Frontal cortex (tissue), 4 donors: ENCODE data around the gene AEN. TPM values are rescaled to one million over a fixed set of nuclear protein-coding genes. Genes with fewer than 3 reads are reported as not detected.
"Not testable (repeated sequence)": the region's sequence is repeated elsewhere in the genome, so short reads cannot be mapped to it uniquely, and the experiment has no call there.

Source experiments
- DNase-seq, 2 donors: peaks; one replicate each; pipeline ENCODE4 v3.0.0; 2012; ENCODE audit warnings: low spot score in 2 of 2
- FAIRE-seq: peaks from 2 replicates; lab custom pipeline; 2012; peaks lifted over from hg19 to GRCh38; lab: Jason Lieb, UNC
- total RNA-seq: library from RNA; depleted of rRNA; stranded (reverse); fragments of >200 nt; gene quantifications from one replicate; pipeline ENCODE4 v1.2.3, GENCODE V29; 2014
- donor health status: control.
- donor health status: control.
- donor health status: control.

Gene AEN
- total RNA-seq, 1 donor from 2014 or later = 4.5 TPM

DNA sequence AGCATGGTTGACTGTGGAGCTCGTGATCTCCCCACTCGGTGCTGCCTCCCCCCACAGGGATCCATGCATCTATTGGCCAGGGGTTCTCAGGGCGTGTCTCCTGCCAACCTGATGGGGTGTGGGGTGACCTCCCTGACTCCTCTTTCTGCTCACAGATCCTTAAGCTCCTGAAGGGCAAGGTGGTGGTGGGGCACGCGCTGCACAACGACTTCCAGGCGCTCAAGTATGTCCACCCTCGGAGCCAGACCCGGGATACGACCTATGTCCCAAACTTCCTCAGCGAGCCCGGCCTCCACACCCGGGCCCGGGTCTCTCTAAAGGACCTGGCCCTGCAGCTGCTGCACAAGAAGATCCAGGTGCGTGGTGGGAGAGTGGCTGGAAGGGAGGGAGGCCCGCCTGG is 7.9 kb downstream of the AEN start:
- FAIRE-seq (no peak), DNase-seq (no peak)

DNA sequence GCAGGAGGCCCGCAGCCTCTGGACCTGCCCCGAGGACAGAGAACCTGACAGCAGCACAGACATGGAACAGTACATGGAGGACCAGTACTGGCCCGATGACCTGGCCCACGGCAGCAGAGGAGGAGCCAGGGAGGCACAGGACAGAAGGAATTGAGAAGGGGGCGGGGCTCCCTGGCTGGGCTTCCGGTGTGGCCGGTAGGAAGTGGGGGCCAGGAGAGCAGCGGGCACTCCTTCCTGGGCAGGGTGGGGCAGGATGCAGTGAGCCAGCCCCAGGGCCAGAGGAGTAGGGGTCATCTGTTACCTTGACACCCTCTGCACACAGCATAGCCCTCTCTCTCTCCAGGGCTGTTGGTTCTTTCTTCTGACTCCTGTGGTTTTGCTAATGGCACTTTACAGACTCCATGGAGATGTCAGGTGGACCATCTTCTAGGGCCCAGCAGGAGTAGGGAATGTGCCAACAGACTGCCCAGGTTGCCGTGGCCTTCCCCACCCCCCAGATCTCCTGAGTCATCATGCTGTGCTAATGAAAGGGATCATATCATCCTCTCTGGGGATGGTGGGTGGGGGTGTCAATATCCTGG is 9.1 kb downstream of the AEN start:
- DNase-seq (no peak), FAIRE-seq (no peak)

GRCh38 chr15:88630798-88631463 is 9.8 kb downstream of the AEN start:
- FAIRE-seq (no peak), DNase-seq (no peak)

DNA sequence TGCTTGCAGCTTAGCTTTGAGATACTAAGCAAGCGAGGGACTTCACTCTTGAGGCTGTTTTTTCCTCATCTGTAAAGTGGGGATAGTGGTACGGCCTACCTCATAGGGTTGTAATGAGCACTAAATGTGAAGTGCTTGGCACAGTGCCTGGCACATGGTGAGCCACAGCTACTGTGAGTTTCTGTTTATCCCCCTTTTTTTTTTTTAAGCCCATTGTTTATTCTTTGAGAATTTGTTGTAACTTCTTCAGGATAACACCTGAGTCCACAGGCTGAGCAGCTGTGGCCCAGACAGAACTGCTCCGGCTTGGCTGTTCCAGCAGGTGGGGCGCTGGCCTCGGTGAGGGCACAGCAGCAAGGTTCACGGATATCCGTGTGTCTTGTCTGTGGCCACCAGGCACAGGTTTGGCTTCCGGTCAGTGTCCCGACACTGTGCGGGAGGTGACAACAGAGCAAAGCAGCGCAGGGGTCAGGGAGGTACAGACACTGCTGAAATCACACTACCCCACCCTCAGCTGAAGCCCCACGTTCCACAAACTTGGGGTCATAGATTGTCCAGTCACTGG is 10.4 kb downstream of the AEN start:
- DNase-seq (no peak), FAIRE-seq (no peak)

GRCh38 chr15:88632797-88633196 is 11.7 kb downstream of the AEN start:
- not testable (repeated sequence) for DNase-seq, FAIRE-seq

DNA sequence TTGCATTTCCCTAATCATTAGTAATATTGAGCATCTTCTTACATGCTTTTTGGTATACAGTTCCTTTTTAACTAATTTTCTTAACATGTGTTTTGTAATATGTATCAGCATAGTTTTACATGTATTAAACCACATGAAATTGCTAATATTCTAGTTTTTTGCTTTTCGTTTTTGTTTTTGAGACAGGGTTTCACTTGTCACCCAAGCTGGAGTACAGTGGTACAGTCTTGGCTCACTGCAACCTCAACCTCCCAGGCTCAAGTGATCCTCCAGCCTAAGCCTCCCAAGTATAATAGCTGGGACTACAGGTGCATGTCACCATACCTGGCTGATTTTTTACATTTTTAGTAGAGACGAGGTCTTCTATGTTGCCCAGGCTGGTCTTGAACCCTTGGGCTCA is 13.3 kb downstream of the AEN start:
- DNase-seq (no peak), FAIRE-seq (no peak)

GRCh38 chr15:88635318-88635717 is 14.2 kb downstream of the AEN start:
- DNase-seq (no peak), FAIRE-seq (no peak)

DNA sequence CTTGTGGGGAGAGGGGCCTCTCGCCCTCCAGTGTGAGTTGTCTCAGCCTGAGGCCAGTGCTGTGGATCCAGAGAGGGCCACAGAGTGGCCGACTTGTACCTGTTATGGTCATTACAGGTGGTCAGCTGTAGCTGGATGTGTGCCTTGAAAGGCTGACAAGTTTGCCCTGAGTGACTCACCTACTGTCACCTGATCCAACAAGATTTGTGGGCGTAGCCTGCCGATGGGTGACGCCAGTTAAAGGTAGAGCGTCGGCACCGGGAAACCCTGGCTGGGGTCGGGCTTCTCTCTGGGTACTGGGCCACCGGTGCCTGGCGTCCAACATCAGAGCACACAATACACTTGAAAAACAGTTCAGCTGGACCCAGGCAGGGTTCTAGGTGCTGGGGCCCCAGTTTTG is 14.9 kb downstream of the AEN start:
- FAIRE-seq (no peak), DNase-seq (no peak)

- DNase-seq (no peak), FAIRE-seq (no peak)
Measured at GRCh38 chr15:88636654-88637053, 15.5 kb downstream of the AEN start.

- no peak for DNase-seq
- no peak for FAIRE-seq
Measured at GRCh38 chr15:88637436-88637835, 16.3 kb downstream of the AEN start.

DNA sequence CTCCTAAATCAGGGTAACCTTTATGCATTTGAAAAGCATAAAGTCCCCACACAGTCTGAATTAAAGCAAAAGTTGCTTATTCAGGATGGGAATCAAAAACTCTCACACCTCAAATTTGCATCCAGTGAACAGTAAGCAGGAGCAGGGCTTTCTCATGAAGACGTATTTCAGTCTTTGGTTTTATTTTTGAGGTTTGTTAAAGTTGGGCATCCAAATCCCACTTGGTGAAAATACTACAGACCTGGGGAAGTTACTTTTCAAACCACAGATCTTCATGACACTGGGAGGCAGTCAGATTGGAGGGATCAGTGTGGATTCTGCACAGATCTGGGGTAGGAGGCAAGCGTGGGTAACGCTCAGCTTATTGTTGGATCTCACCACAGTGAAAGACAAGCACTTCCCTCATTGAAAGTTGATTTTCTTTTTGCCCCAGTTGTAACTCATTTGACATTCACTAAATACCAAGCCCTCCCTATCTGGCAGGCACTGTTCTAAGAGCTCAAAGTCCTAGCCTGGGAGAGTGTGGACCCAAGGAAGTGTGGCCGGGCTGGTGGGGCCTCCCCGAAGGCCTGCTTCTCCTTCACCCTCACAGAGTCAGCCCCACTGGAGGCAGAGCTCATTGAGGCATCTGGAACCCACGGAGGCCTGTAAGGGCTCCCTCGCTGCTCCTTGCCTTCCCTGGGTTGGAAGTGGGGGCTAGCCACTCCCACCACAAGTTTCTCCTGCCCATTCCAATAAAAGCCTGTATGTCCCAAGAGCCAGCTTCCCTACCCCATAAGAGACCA is 16.9 kb downstream of the AEN start:
- FAIRE-seq (no peak), DNase-seq (no peak)

DNA sequence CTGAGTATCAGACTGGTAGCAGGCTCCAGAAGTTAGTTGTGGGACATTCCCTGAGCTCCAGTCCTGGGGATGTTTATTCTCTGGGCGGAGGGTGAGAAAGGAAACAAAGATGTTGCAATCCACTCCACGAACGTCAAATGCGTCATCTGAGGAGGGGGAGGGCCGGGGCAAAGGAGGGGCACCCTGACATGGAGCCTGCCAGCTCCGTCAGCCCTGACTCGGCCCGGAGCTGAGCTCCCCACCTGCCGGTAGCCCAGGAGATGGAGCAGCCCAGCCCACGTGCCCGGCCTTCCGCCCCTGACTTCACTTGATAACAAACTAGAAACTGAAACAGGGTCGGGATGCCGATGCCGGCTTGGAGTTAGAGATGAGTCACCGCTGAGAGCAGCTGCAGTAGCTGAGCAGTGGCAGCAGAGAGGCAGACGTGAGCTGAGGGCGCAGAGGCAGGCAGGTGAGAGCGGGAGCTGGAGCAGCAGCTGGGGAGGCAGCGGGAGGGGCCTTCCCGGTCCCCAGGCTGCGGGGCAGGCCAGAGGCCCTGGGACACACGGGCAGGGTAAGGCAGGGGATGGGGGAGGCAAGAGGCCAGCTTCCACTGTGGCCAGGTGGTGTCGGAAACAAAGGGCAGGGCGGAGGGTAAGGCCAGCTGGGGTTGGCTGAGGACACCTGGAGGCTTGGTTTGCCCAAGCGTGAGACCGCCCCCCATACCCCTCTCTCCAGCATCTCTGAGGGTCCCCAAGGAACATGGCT is 17.7 kb downstream of the AEN start, which contains the start of gene ISG20:
TSS of gene ISG20 (plus strand) at position 391 of the 747 bp plus-strand sequence. CDS start at position 742, 351 bp downstream.
- DNase-seq (peak; percentile 54 to 93), FAIRE-seq (no peak)

DNA sequence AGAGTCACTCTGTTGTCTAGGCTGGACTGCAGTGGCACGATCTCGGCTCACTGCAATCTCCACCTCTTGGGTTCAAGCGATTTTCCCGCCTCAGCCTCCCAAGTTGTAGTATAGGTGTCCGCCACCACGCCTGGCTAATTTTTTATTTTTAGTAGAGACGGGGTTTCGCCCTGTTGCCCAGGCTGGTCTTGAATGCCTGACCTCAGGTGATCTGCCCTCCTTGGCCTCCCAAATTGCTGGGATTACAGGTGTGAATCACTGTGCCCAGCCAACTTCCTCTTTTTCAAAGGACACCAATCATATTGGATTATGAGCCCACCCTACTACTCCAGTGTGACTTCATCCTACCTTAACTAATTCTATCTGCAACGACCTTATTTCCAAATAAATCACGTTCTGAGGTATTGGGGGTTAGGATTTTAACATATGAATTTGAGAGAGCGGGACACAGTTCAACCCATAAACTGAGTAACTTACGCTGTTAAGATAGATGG is 20.9 kb downstream of the AEN start:
- DNase-seq (no peak), FAIRE-seq (no peak)

DNA sequence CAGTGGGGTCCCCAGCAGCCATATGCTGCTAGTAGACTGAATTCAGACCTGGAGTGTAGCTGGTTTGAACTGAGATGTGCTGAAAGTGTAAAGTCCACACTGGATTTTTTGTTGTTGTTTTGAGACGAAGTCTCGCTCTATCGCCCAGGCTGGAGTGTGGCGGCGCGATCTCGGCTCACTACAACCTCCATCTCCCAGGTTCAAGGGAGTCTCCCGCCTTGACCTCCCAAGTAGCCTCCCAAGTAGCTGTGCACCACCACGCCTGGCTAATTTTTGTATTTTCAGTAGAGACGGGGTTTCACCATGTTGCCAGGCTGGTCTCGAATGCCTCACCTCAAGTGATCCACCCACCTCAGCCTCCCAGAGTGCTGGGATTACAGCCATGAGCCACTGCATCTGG is 21.4 kb downstream of the AEN start:
- not testable (repeated sequence) for DNase-seq, FAIRE-seq

DNA sequence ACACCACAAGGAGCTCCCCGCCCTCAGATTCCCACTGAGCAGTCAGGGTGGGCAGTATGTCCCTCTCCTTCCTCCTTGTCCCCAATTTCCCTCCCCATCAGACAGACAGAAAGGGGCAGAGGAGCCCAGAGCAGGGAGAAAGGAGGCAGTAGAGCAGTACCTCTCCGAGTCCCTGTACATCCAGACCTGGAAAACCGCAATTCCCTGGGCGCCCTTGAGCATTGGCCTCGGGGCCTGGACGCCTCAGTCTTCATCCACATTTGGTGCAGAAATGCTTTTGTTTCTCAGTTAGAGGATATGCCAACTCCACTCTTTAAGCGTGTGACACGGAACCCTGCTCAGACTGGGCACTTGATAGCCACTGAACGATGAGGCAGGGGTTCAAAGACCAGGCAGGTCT is 23.6 kb downstream of the AEN start:
- FAIRE-seq = no peak
- DNase-seq = no peak

- FAIRE-seq = no peak
- no peak for DNase-seq
Measured at GRCh38 chr15:88645171-88646087, 24.3 kb downstream of the AEN start.

DNA sequence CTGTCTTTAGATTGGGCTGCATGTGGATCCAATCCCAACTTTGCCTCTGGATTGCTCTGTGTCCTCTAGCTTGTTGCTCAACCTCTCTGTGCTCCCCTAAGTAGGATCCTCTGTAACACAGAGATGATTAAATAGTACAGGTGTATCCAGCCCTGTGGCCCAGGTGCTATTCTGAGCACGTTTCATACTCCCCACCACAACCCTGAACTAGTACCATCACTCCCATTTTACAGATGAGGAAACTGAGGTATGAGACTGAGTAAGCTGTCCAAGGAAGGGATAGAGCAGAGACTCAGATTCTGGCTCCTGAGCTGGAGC is 24.9 kb downstream of the AEN start:
- no peak for DNase-seq
- FAIRE-seq = no peak

DNA sequence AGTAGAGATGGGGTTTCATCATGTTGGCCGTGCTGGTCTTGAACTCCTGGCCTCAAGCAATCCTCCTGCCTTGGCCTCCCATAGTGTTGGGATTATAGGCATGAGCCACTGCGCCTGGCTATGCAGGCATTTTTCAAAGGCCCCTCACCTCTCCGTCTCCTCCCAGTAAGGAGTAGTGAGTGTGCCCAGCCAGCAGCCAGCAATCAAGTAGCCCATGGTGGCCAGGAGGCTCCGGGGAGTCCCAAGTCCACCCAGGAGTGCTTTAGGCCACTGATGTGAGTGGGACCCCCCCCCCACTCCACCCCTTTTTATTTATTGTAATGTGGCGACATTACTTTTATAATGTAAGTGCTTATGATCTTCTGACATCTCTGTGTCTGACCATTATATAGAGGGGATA is 25.8 kb downstream of the AEN start:
- DNase-seq (no peak), FAIRE-seq (no peak)
